Nucleus accumbens (tissue), 56 donors: ENCODE data around the gene CCNYL1.

ENCODE experiments used
- DNase-seq, 56 donors: peaks; one replicate each; lab custom pipeline; 2025; lab: John Stamatoyannopoulos, UW

Gene CCNYL1

GRCh38 chr2:207763303-207763917, 52.0 kb downstream of the CCNYL1 start:
- DNase-seq, result no peak

- no peak for DNase-seq
Measured at GRCh38 chr2:207764096-207764630, 52.7 kb downstream of the CCNYL1 start.

- no peak for DNase-seq
Measured at GRCh38 chr2:207765547-207765946, 54.1 kb downstream of the CCNYL1 start.

- DNase-seq, result peak in 1 of 56 donors; percentile 12
Measured at GRCh38 chr2:207766041-207766551, 54.7 kb downstream of the CCNYL1 start.

GRCh38 chr2:207766697-207767460, 55.4 kb downstream of the CCNYL1 start:
- peak in 8 of 56 donors; percentile 9 to 65 (median 42) for DNase-seq

- DNase-seq, result peak in 13 of 56 donors; percentile 11 to 51 (median 26)
Measured at GRCh38 chr2:207767461-207768167, 56.2 kb downstream of the CCNYL1 start.

- DNase-seq, result peak in 16 of 56 donors; percentile 7 to 49 (median 36)
Measured at GRCh38 chr2:207768168-207768865, 56.9 kb downstream of the CCNYL1 start.

- DNase-seq, result peak in 10 of 56 donors; percentile 19 to 51 (median 41)
Measured at GRCh38 chr2:207768866-207769596, 57.6 kb downstream of the CCNYL1 start.

- no peak for DNase-seq
Measured at GRCh38 chr2:207770602-207771404, 59.4 kb downstream of the CCNYL1 start.

- no peak for DNase-seq
Measured at GRCh38 chr2:207771421-207771820, 60.0 kb downstream of the CCNYL1 start.

GRCh38 chr2:207772081-207772843, 60.8 kb downstream of the CCNYL1 start:
- peak in 2 of 56 donors; percentile 29 to 60 for DNase-seq

GRCh38 chr2:207772844-207773205, 61.4 kb downstream of the CCNYL1 start:
- DNase-seq, result no peak

GRCh38 chr2:207775473-207775872, 64.0 kb downstream of the CCNYL1 start:
- DNase-seq, result no peak

- no peak for DNase-seq
Measured at GRCh38 chr2:207777124-207777523, 65.7 kb downstream of the CCNYL1 start.

- DNase-seq, result no peak
Measured at GRCh38 chr2:207778298-207778882, 67.0 kb downstream of the CCNYL1 start.

- DNase-seq, result no peak
Measured at GRCh38 chr2:207779523-207779922, 68.1 kb downstream of the CCNYL1 start.

GRCh38 chr2:207782238-207783030, 71.0 kb downstream of the CCNYL1 start:
- no peak for DNase-seq
